Measurements from ENCODE around the gene KLHDC10.
"Not testable (repeated sequence)": the region's sequence is repeated elsewhere in the genome, so short reads cannot be mapped to it uniquely, and the experiment has no call there.

Gene KLHDC10, protein sequence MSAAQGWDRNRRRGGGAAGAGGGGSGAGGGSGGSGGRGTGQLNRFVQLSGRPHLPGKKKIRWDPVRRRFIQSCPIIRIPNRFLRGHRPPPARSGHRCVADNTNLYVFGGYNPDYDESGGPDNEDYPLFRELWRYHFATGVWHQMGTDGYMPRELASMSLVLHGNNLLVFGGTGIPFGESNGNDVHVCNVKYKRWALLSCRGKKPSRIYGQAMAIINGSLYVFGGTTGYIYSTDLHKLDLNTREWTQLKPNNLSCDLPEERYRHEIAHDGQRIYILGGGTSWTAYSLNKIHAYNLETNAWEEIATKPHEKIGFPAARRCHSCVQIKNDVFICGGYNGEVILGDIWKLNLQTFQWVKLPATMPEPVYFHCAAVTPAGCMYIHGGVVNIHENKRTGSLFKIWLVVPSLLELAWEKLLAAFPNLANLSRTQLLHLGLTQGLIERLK

DNA sequence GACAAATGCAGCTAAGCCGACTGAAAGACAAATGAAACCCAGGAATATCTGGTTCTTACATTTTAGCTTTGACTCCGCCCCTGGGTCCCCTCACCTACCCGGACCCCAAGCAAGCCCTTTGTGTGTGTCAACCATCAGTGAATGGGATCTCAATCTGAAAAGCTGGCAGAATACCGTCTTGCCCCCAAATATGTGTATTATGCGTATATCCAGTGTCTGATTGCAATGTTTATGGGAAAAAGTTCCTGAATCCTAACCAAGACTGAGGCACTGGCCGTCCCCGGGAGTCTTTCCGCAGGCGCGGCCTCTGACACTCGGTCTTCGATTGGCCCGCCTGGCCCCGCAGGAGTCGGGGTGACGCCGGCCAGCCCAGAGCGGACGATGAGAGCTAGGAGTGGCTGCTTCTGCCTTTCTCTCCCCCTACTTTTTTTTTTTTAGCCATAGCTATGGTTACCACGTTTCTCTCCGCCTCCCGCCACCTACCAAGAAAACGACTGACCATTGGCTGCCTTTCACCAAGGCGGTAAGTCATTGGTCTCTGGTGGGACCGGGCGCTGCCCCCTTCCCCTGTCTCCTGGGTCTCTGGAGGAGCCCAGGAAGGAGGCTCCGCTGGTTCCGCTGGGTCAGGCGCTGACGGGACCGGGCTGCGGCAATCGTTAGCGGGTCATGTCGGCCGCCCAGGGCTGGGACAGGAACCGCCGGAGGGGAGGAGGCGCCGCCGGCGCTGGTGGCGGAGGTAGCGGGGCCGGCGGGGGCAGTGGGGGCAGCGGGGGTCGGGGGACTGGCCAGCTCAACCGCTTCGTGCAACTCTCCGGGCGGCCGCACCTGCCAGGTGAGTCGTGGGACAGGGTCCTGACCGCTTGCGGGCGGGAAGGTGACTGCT lies at the start of gene KLHDC10:
KLHDC10 (plus strand) TSS at position 557 of the 883 bp plus-strand sequence; CDS start at position 667, 110 bp downstream.
- DNase-seq, result peak; percentile 98

DNA sequence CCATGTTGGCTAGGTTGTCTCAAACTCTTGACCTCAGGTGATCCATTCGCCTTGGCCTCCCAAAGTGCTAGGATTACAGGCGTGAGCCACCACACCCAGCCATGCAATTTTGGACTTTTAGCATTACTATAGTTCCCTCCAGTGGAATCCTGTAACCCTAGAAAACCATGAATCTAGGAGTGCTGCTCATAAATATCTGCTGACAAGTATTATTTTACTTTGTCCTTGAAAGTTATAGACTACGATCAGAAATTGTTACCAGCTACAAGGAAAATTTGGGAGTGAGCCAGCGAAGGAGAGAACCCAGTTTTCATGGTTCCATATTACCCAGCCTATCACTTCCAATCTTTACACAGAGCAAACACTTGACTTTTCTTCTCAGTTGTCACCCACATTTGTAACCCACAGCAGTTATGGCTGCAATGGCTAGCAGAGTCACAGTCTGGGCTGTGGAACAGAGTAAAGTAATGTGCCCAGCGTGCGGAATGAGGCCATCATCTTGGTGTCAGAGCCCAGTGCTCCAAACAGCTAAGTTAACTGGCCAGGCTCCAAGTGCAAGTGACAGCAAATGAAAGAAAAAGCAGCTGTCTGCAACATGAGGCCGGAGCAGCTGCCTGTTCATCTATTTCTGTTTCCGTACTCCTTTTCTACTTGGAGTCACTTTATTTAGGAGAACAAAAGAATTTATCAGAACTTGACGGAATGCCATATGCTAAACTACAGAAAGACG lies 49.1 kb upstream of the KLHDC10 start:
- DNase-seq, result no peak

DNA sequence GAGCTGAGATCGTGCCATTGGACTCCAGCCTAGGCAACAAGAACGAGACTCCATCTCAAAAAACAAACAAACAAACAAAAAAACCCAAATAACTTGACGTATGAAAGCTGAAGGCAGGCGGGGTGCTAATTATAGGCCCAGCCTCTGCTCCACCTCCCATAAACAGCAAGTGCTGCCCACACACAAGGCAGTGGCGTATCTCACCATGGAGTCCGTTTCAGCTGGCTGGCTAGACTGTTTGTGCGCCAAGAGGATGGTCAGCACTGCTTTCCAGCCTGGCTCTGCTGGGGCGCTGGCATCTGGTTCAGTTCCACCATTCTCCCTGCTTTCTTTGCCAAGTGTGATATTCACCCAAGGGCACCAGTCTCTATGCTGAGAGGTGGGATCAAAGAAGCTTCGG lies 48.2 kb upstream of the KLHDC10 start:
- DNase-seq, result no peak

DNA sequence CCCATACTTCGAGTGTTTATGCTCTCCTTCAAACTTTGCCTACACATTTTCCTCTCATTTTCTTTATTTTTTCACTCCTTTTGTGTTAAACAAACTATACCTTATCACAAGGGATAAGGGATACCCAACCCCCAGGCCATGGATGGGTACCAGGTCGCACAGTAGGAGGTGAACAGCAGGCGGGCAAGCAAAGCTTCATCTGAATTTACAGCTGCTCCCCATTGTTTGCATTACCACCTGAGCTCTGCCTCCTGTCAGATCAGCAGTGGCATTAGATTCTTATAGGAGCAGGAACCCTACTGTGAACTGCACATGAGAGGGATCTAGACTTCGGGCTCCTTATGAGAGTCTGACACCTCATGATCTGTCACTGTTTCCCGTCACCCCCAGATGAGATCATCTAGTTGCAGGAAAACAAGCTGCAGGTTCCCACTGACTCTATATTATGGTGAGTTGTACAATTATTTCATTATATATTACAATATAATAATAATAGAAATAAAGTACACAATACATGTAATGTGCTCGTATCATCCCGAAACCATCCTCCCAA lies 47.6 kb upstream of the KLHDC10 start:
- DNase-seq, result no peak

DNA sequence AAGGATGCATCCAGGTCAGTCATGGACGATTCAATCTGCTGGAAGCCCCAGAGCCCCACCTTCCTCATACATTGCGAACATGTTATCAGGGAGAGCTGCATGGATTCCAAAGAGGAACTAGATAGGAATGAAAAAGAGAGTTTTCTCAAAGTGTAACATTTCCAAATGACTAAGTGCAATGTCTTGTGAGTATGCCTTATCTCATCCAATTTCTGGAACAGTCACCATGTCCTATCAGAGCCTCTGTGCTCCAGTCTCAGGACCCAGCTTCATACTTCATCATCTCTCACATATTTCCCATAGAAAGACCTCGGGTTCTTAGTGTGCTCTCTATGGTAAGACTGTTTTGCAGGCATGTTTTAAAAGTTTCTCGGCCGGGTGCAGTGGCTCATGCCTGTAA lies 45.9 kb upstream of the KLHDC10 start:
- DNase-seq, result no peak

DNA sequence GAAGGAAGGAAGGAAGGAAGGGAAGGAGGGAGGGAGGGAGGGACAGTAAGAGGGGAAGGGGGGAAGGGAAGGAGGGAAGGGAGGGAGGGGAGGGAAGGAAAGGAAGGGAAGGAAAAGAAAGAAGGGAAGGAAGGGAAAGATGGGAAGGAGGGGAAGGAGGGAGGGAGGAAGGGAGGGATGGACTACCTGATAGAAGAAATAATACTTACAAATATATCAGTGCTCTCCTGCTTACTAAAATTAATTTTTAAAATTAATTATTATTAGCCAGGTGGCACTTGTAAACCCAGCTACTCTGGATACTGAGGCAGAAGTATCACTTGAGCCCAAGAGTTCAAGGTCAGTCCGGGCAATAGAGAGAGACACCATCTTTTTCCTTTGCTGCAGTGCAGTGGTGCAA lies 37.6 kb upstream of the KLHDC10 start:
- DNase-seq, result no peak

DNA sequence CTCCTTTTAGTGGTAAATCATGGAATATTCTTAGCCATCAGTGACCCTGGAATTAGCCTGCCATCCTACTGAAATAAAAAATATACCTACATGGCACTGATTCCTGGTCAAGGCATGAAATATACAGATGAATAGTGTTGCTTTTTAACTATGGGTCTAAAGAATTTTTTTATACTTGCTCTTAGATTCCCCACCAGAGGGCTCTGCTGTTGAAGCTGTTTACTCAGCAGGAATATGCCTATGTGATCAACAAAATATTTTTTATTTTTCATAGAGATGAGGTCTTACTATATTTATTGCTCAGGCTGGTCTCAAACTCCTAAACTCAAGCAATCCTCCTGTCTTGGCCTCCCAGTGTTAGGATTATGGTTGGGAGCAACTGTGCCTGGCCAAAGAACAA lies 32.6 kb upstream of the KLHDC10 start:
- no peak for DNase-seq

DNA sequence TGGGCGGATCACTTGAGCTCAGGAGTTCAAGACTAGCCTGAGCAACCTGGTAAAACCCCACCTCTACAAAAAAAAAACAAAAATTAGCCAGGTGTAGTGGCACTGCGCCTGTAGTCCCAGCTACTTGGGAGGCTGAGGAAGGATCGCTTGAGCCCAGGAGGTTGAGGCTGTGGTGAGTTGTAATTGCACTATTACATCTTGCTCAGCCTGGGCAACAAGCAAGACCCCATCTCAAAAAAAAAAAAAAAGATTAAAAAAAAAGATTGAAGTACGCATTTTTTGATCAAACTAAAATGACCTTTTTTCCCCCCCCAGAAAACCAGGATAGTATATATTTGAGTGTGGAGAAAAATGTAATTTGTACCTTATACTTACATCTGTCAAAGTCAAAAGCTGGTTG lies 29.8 kb upstream of the KLHDC10 start:
- DNase-seq, result no peak

DNA sequence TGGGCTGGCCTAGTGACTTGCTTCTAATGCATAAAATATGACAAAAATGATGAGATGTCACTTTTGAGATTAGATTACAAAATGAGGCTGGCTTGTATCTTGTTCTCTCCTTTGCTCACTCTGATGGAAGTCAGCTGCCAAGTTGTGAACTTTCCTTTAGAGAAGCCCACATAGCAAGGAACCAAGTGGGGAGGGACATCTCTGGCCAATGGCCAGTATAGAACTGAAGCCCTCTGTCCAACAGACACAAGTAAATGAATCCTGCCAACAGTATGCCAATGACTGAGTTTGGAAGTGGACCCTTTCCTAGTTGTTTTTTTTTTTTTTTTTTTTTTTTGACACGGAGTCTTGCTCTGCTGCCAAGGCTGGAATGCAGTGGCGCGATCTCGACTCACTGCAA lies 22.5 kb upstream of the KLHDC10 start:
- DNase-seq, result no peak

DNA sequence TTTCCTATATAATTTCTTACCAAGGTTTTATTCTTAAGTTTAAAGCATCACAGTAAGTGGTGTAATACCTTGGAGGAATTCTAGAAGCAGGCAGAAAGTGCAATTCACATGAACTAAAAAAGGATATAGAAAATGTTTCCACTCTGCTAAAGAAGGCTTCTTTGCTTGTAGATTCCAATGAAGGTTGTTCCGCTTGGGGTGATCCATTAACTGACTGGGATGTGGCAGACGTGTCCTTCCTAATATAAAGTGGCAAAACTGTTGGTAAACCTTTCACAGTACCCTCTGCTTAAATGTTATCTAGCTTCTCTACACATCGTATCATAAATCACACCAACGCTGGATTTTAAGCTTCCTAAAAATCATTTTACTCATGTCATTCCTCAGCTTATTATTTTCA lies 21.4 kb upstream of the KLHDC10 start:
- no peak for DNase-seq

DNA sequence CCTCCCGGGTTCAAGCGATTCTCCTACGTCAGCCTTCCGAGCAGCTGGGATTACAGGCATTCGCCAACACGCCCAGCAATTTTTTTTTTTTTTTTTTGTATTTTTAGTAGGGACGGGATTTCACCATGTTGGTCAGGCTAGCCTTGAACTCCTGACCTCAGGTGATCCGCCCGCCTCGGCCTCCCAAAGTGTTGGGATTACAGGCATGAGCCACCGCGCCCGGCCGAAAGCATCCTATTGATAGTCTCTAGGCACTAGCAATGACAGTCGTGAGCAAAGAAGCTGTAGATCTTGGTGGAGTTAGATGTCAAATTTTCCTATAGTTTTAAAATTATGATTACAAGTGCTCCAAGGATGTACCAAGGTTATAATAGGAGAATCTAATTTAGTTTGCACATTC lies 18.1 kb upstream of the KLHDC10 start:
- not testable (repeated sequence) for DNase-seq

DNA sequence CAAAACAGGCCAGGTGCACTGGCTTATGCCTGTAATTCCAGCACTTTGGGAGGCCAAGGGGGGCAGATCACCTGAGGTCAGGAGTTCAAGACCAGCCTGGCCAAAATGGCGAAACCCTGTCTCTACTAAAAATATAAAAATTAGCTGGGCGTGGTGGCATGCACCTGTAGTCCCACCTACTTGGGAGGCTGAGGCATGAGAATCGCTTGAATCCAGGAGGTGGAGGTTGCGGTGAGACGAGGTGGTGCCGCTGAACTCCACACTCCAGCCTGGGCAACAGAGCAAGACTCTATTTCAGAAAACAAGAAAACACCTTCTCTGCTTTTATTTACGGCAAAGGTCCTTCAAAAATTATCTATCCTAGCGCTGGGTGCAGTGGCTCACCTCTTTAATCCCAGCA lies 15.1 kb upstream of the KLHDC10 start:
- DNase-seq, result not testable (repeated sequence)

DNA sequence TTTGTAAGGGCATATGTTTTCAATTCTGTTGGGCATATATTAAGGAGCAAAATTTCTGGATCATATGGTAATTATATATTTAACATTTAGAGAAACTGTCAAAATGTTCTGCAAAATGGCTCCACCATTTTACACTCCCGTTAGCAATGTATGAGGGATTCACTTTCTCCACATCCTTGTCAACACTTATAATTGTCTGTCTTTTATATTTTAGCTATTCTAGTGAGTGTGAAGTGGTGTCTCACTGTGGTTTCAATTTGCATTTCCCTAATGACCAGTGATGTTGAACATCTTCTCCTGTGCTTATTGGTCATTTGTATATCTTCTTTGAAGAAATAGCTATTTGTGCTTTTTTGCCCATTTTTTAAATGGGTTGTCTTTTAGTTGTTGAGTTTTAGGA lies 8.1 kb upstream of the KLHDC10 start:
- DNase-seq, result no peak

DNA sequence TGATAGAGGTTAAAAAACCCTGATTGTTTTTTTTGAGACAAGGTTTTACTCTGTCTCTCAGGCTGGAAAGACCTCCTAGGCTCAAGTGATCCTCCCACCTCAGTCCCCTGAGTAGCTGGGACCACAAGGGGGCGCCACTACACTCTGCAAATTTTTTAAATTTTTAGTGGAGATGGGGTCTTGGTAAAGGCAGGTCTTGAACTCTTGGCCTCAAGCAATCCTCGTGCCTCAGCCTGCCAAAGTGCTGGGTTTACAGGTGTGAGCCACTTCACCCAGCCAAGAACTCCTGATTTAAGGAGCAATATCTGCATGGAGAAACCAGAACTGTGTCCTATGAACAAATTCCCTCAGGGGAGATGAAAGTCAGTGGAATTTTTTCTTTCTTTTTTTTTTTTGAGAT lies 7.3 kb upstream of the KLHDC10 start:
- no peak for DNase-seq

DNA sequence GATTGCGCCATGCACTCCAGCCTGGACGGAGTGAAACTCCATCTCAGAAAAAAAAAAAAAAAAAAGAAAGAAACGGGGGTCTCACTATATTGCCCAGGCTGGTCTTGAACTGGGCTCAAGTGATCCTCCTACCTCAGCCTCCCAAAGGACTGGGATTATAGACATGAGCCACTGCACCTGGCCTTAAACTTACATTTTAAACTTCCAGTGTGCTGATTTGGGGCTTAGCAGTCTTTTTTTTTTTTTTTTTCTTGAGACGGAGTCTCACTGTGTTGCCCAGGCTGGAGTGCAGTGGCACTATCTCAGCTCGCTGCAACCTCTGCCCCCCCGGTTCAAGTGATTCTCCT lies 5.8 kb upstream of the KLHDC10 start:
- DNase-seq, result not testable (repeated sequence)

DNA sequence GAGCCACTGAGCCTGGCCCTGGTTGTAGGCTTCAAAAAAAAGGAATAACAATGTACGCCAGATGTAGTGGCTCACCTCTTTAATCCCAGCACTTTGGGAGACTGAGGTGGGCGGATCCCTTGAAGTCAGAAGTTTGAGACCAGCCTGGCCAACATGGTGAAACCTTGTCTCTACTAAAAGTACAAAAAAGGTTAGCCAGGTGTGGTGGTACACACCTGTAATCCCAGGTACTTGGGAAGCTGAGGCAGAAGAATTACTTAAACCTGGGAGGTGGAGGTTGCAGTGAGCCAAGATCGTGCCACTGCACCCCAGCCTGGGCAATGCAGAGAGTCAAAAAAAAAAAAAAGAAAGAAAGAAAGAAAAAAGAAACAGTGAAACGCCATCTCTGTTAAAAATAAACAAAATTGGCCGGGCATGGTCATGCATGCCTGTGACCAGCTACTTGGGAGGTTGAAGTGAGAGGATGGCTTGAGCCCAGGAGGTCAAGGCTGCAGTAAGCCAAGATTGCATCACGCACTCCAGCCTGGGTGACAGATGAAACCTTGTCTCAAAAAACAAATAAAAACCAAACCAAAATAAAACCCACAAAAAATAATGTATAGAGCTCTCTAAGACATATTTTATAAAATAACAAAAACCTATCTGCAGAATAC lies 4.7 kb upstream of the KLHDC10 start:
- no peak for DNase-seq

DNA sequence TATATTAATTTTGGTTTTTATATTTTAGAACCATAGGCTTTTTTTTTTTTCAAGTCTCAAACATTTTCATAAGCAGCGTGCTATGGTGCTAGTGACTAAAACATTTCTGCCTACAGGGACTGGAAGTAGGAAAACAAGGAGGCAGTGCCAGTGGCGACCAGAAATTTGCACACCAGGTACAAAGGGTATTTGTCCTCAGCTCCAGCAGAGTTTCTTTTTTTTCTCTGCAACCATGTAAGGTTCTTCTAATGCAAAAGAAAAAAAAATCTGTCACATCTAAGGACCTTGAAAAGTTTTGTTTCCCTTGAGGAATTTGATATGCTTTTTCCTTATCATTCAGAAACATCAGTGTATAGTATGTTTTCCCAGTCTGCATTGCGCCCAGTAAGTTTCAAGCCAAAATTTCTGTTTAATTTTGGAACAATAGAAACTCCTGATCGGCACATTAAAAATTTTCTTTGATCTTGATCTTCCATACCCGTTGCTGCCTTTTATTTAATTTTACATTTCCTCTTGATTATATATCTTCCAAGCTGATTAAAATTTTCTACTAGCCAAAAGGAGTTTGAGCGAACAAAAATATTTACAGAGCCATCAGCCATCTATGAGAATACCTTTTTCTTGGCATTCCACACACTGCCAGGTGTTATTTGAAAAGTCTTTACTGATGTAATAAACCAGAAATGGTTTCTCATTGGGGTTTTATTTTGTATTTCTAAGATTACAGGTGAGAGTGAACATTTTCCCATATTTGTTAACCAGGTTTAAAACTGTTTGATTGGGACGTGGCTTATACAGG lies 956 bp upstream of the KLHDC10 start:
- no peak for DNase-seq

DNA sequence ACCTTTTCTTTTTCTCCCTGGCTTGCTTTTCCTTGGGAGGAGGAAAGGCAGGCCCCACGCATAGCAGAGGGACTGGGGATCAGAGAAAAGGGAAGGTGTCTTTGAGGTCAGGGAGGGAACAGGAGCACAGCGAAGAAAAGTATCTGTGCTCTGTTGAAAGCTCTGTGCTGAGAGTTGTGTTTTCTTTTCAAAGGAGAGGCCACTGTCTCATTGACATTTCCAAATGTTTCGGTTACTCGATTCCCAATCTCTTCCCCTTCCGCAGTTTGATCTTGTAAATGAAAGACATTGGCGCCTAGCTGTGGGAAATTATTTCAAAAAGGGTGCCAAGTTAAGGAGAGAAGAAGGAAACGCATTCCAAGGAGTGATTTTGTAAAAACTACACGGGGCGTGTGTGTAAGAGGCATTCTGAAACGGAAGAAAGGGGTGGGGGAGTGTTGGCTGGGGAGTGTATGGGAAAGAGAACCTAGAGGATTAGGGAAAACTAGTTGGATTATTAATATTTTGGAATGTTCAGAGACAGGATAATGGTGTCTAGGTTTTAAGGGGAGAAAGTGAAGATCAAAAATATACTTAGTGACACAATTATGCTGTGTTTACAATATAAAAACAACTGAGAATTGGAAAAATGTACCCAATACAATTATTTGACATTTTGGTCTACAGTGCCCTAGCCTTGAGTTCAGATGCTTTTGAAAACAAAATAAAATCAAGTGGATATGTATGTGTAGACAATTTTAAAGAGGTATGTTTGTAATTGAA lies 708 bp downstream of the KLHDC10 start:
- DNase-seq, result no peak

DNA sequence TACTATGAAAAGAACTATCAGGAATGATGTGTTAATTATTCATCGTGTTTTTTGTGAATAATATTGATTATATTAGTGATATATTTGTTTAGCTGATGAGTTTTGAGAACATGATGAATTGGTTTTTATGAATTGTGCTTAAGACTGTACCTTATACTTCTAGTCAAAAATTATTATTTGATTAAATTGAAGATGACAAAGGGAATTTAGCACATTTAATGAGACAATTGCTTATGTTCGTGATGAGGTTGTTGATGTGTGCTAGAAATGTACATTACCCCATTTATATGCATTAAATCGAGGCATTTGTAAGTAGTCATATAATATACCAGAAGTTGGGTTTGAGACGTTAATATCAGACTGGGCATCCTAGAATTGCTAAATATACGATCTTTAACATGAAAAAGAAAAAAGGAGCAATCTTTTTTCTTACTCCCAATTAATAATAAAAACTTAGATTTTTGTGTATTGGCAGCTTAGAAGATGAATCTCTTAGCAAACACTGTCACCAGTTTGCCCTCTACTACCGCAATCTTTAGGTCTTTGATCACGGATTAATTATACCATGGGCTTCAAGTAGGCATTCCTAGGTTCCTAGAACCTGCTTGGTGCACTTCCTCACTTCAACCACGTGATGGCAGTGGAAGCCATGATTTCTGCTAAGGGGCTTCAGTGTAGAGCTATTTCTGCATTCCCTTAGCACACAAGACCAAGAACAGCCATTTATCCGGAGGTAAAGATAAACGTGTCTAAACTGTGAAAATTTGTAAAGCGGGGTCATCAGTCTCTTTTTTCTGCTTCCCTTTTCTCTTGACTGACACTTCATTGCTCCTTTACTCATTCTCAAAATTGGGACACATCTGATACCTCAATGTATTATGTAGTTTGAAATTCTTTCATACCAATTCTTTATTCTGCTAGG lies 1.6 kb downstream of the KLHDC10 start:
- DNase-seq, result peak; percentile 82

Data from NCI-H2029 treated with DMSO at 0.1 percent for 48 hours (cell line).